ENCODE data around the gene MTF2. TPM values are rescaled to one million over a fixed set of nuclear protein-coding genes. Genes with fewer than 3 reads are reported as not detected.

MTF2 gene
- total and polyA plus RNA-seq, 10 donors = 16.4 to 50.5 (median 39.5) TPM

GRCh38 chr1:93033029-93033428, 46.1 kb upstream of the MTF2 start:
- peaks cover 0 to 31% (median 12%) of the 10 kb centered on the region in 6 donors for H3K4me1 ChIP-seq
- H3K36me3 ChIP-seq = no peaks in the 10 kb centered on the region
- H3K27me3 ChIP-seq (replicated peaks in 1 of 7) = no peaks in the 10 kb centered on the region
- WGBS, 5 donors = 50 to 64% (median 59%) methylated on average over 5 of the region's 5 CpGs
- intact Hi-C loops (cut with DNase I; ENCODE audit: low total_unique reads) = no loop called here
- H3K9me3 ChIP-seq = no peaks in the 10 kb centered on the region
- no peak overlapping the region for H3K4me3 ChIP-seq
- TF ChIP-seq, protein P1, sequence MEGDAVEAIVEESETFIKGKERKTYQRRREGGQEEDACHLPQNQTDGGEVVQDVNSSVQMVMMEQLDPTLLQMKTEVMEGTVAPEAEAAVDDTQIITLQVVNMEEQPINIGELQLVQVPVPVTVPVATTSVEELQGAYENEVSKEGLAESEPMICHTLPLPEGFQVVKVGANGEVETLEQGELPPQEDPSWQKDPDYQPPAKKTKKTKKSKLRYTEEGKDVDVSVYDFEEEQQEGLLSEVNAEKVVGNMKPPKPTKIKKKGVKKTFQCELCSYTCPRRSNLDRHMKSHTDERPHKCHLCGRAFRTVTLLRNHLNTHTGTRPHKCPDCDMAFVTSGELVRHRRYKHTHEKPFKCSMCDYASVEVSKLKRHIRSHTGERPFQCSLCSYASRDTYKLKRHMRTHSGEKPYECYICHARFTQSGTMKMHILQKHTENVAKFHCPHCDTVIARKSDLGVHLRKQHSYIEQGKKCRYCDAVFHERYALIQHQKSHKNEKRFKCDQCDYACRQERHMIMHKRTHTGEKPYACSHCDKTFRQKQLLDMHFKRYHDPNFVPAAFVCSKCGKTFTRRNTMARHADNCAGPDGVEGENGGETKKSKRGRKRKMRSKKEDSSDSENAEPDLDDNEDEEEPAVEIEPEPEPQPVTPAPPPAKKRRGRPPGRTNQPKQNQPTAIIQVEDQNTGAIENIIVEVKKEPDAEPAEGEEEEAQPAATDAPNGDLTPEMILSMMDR (IDR thresholded peaks at IDR 0.05 in 8 of 11, conservative IDR thresholded peaks at IDR 0.05 in 3 of 11) = no peak
- TF ChIP-seq POLR2AphosphoS5 (IDR thresholded peaks at IDR 0.05) (no peak), POLR2A (IDR thresholded peaks at IDR 0.05) (no peak)
- no peak for DNase-seq
- peak overlapping the region in 3 of 8 donors; percentile 19 to 55 (median 24) for H3K27ac ChIP-seq

GRCh38 chr1:93033785-93034184, 45.3 kb upstream of the MTF2 start:
- Histone ChIP-seq H3K4me3 (no peak overlapping the region), H3K27ac (peak overlapping the region in 4 of 8 donors; percentile 19 to 55 (median 28)), H3K4me1 (peaks cover 0 to 30% (median 12%) of the 10 kb centered on the region in 6 donors), H3K27me3 (replicated peaks in 1 of 7) (no peaks in the 10 kb centered on the region), H3K9me3 (no peaks in the 10 kb centered on the region), H3K36me3 (no peaks in the 10 kb centered on the region)
- WGBS, 5 donors = 59 to 65% (median 61%) methylated on average over 3 of the region's 3 CpGs
- TF ChIP-seq POLR2AphosphoS5 (IDR thresholded peaks at IDR 0.05) = no peak
- TF ChIP-seq, protein P1 (IDR thresholded peaks at IDR 0.05 in 8 of 11, conservative IDR thresholded peaks at IDR 0.05 in 3 of 11) = no peak
- TF ChIP-seq POLR2A (IDR thresholded peaks at IDR 0.05) = no peak
- intact Hi-C loops (cut with DNase I; ENCODE audit: low total_unique reads) = no loop called here
- DNase-seq = no peak

DNA sequence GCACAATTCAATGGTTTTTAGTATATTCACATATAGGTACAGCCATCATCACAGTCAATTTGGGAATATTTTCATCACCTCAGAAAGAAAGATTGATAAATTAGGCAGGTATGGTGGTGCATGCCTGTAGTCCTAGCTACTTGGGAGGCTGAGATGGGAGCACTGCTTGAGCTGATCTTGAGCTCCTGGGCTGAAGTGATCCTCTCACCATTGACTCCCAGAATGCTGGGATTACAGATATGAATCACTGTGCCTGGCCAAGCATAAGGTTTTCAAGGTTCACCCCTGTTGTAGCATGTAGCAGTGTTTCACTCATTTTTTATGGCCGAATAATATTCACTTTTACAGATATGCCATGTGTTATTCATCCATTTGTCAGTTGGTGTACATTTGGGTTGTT, 44.7 kb upstream of the MTF2 start:
- intact Hi-C loops (cut with DNase I; ENCODE audit: low total_unique reads) = no loop called here
- no peaks in the 10 kb centered on the region for H3K27me3 ChIP-seq (replicated peaks in 1 of 7)
- no peaks in the 10 kb centered on the region for H3K36me3 ChIP-seq
- no peak for TF ChIP-seq POLR2AphosphoS5 (IDR thresholded peaks at IDR 0.05)
- no peak for TF ChIP-seq POLR2A (IDR thresholded peaks at IDR 0.05)
- TF ChIP-seq, protein P1 (IDR thresholded peaks at IDR 0.05 in 8 of 11, conservative IDR thresholded peaks at IDR 0.05 in 3 of 11) = no peak
- H3K27ac ChIP-seq = peak overlapping the region in 3 of 8 donors; percentile 12 to 32 (median 19)
- DNase-seq = no peak
- H3K9me3 ChIP-seq = no peaks in the 10 kb centered on the region
- H3K4me1 ChIP-seq = peaks cover 0 to 24% (median 12%) of the 10 kb centered on the region in 6 donors
- no peak overlapping the region for H3K4me3 ChIP-seq
- 91 to 100% (median 97%) methylated on average over 1 of the region's 1 CpG for WGBS, 5 donors

DNA sequence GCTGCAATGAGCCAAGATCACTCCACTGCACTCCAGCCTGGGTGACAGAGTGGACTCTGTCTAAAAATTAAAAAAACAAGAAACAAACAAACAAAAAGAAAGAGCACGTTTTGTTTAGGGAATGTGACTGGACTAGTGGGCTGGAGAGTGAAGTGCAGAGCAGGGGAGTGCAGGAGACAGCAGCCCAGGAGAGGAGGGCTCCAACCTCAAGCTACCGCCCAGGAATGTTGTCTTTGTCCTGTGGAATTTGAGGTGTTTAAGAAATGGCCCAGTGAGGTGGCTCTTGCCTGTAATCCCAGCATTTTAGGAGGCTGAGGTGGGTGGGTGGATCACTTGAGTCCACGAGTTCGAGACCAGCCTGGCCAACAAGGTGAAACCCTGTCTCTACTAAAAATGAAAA, 42.4 kb upstream of the MTF2 start:
- Histone ChIP-seq H3K4me3 (no peak overlapping the region), H3K27ac (no peak overlapping the region), H3K4me1 (peaks cover 0 to 17% (median 12%) of the 10 kb centered on the region in 6 donors), H3K27me3 (replicated peaks in 1 of 7) (no peaks in the 10 kb centered on the region), H3K9me3 (no peaks in the 10 kb centered on the region), H3K36me3 (no peaks in the 10 kb centered on the region)
- no peak for DNase-seq
- TF ChIP-seq POLR2A (IDR thresholded peaks at IDR 0.05) (no peak), POLR2AphosphoS5 (IDR thresholded peaks at IDR 0.05) (no peak)
- TF ChIP-seq, protein P1 (IDR thresholded peaks at IDR 0.05 in 8 of 11, conservative IDR thresholded peaks at IDR 0.05 in 3 of 11) = no peak
- intact Hi-C loops (cut with DNase I; ENCODE audit: low total_unique reads) = no loop called here
- WGBS, 5 donors = 78 to 93% (median 83%) methylated on average over 4 of the region's 4 CpGs
